ENCODE results near the gene TANGO2. TPM values are rescaled to one million over a fixed set of nuclear protein-coding genes. Genes with fewer than 3 reads are reported as not detected.

Gene TANGO2
- total RNA-seq, 1 experiment from 2014 or later = 17.0 TPM

GRCh38 chr22:19992481-19992911 lies 28.4 kb upstream of the TANGO2 start (continued):
- TF ChIP-seq ZBTB33 (IDR thresholded peaks at IDR 0.05; ENCODE audit: extremely low read depth, insufficient replicate concordance, low read length) (no peak), ATF3 (IDR thresholded peaks at IDR 0.05) (no peak), EGR1 (IDR thresholded peaks at IDR 0.05; ENCODE audit: low read depth) (no peak), ELF1 (IDR thresholded peaks at IDR 0.05; ENCODE audit: borderline replicate concordance, low read depth) (no peak), SIN3A (IDR thresholded peaks at IDR 0.05; ENCODE audit: low read depth) (no peak), SP1 (IDR thresholded peaks at IDR 0.05; ENCODE audit: low read depth) (no peak), YY1 (IDR thresholded peaks at IDR 0.05; ENCODE audit: extremely low read depth, insufficient replicate concordance, low read depth, low read length) (no peak)

- intact Hi-C loops (cut with micrococcal nuclease) = no loop called here
- TF ChIP-seq JUND (IDR thresholded peaks at IDR 0.05) (no peak), POLR2AphosphoS5 (IDR thresholded peaks at IDR 0.05; ENCODE audit: low read depth, low read length) (no peak), ATF3 (IDR thresholded peaks at IDR 0.05) (no peak), FOSL1 (IDR thresholded peaks at IDR 0.05; ENCODE audit: low read depth) (no peak), YY1 (IDR thresholded peaks at IDR 0.05; ENCODE audit: extremely low read depth, insufficient replicate concordance, low read depth, low read length) (no peak), TCF7L2 (IDR thresholded peaks at IDR 0.05; ENCODE audit: borderline replicate concordance, extremely low read depth, insufficient read depth, insufficient read length) (no peak), ZBTB33 (IDR thresholded peaks at IDR 0.05; ENCODE audit: extremely low read depth, insufficient replicate concordance, low read length) (no peak), EZH2phosphoT487 (IDR thresholded peaks at IDR 0.05; ENCODE audit: borderline replicate concordance) (no peak), CBX3 (IDR thresholded peaks at IDR 0.05; ENCODE audit: low read depth) (no peak), SRF (IDR thresholded peaks at IDR 0.05; ENCODE audit: low read depth) (no peak), CTCF (IDR thresholded peaks at IDR 0.05 in 2 of 3, conservative IDR thresholded peaks at IDR 0.05 in 1 of 3; ENCODE audit: borderline replicate concordance in 1 of 3, insufficient read depth in 1 of 3, low read depth in 2 of 3, low read length in 2 of 3) (no peak), RAD21 (IDR thresholded peaks at IDR 0.05; ENCODE audit: low read depth) (no peak)
These were observed 28.0 kb upstream of the TANGO2 start for GRCh38 chr22:19992921-19993355.

More at GRCh38 chr22:19992921-19993355, 28.0 kb upstream of the TANGO2 start:
- H3K4me3 ChIP-seq (replicated peaks in 1 of 2; ENCODE audit: low read depth in 1 of 2, low read length in 2 of 2) = no peak overlapping the region
- no peak overlapping the region for H3K4me2 ChIP-seq (ENCODE audit: low read length)
- H3K9me3 ChIP-seq (ENCODE audit: control insufficient read depth in 1 of 2, insufficient read depth in 1 of 2, low read depth in 1 of 2, low read length in 2 of 2) = no peaks in the 10 kb centered on the region
- H3K79me2 ChIP-seq (ENCODE audit: insufficient read depth, low read length) = no peaks in the 10 kb centered on the region
- H3K27ac ChIP-seq (ENCODE audit: low read depth, low read length) = no peak overlapping the region
- no peaks in the 10 kb centered on the region for H4K20me1 ChIP-seq (ENCODE audit: insufficient read depth)
- no peak for ATAC-seq
- ChIA-PET CTCF (no interaction called here), POLR2A (no interaction called here), RAD21 (ENCODE audit: low non-redundant PET in 1 of 2, low total read pairs in 2 of 2, uncharacterized antibody in 2 of 2, unreplicated experiment in 2 of 2) (no interaction called here)
- H2AFZ ChIP-seq (ENCODE audit: low read depth, low read length, poor library complexity, severe bottlenecking) = no peak overlapping the region
- DNase-seq (ENCODE audit: low read depth, low spot score) = no peak
- no peaks in the 10 kb centered on the region for H3K36me3 ChIP-seq (ENCODE audit: control insufficient read depth in 1 of 2, insufficient read depth in 2 of 2, low read length in 2 of 2)
- H3K9me2 ChIP-seq (ENCODE audit: insufficient read depth) = no peaks in the 10 kb centered on the region
- H3K4me1 ChIP-seq (ENCODE audit: control insufficient read depth in 1 of 2, insufficient read depth in 2 of 2, low read length in 2 of 2) = no peaks in the 10 kb centered on the region
- H3K27me3 ChIP-seq (ENCODE audit: insufficient read depth, low read length) = no peaks in the 10 kb centered on the region
- no peak overlapping the region for H3K9ac ChIP-seq (ENCODE audit: low read length)
- BruUV-seq (replicated peaks) = no TSS peak

Data from HCT116 (cell line).